Suprapubic skin (tissue), 4 donors: Measurements from ENCODE around the gene NOC3L. TPM values are rescaled to one million over a fixed set of nuclear protein-coding genes. Genes with fewer than 3 reads are reported as not detected.

Experiments used
- DNase-seq, 2 donors: peaks; one replicate each; pipeline ENCODE4 v3.0.0-alpha.2; 2019; ENCODE audit warnings: low spot score in 2 of 2
- H3K27ac ChIP-seq: fragments of 200-600 bp; sonication (generic); one replicate; pipeline ENCODE4 v1.5.1; 2019
- H3K27me3 ChIP-seq: fragments of 200-600 bp; sonication (generic); one replicate; pipeline ENCODE4 v1.5.1; 2019
- H3K36me3 ChIP-seq: fragments of 200-600 bp; sonication (generic); one replicate; pipeline ENCODE4 v1.5.1; 2019
- H3K4me1 ChIP-seq: fragments of 200-600 bp; sonication (generic); one replicate; pipeline ENCODE4 v1.5.1; 2019
- H3K4me3 ChIP-seq: fragments of 200-600 bp; sonication (generic); one replicate; pipeline ENCODE4 v1.5.1; 2019; ENCODE audit warnings: mild to moderate bottlenecking
- H3K9me3 ChIP-seq: fragments of 200-600 bp; sonication (generic); one replicate; pipeline ENCODE4 v1.5.1; 2019
- CTCF ChIP-seq, 2 donors: fragments of 200-600 bp in 1 of 2; fragments of 450-650 bp in 1 of 2; sonication (generic) in 1 of 2; IDR thresholded peaks; one replicate each; pipeline ENCODE4 v1.5.1; 2016 to 2019; ENCODE audit warnings: antibody characterized with exemption in 2 of 2, mild to moderate bottlenecking in 1 of 2, moderate library complexity in 1 of 2
- EP300 ChIP-seq: sonication (generic); formaldehyde crosslinking; IDR thresholded peaks from one replicate; pipeline ENCODE4 v1.6.1; 2017; ENCODE audit warnings: antibody characterized with exemption
- POLR2A ChIP-seq, 2 donors: fragments of 450-650 bp; IDR thresholded peaks; one replicate each; pipeline ENCODE4 v1.6.1; 2017; ENCODE audit warnings: antibody characterized with exemption in 2 of 2, mild to moderate bottlenecking in 2 of 2, moderate library complexity in 2 of 2
- POLR2AphosphoS5 ChIP-seq, 3 donors: sonication (generic); formaldehyde crosslinking; IDR thresholded peaks; one replicate each; pipeline ENCODE4 v1.6.1; 2017; ENCODE audit warnings: antibody characterized with exemption in 3 of 3
- WGBS: methylation state at CpG from one replicate; pipeline ENCODE4 v1.1.5; 2018; 5-methylcytosine and 5-hydroxymethylcytosine counted together
- total RNA-seq, 4 donors: library from RNA; depleted of rRNA; stranded (reverse); fragments of >200 nt; gene quantifications; one replicate each; pipeline ENCODE4 v1.1.0, GENCODE V29; 2016

NOC3L gene, protein sequence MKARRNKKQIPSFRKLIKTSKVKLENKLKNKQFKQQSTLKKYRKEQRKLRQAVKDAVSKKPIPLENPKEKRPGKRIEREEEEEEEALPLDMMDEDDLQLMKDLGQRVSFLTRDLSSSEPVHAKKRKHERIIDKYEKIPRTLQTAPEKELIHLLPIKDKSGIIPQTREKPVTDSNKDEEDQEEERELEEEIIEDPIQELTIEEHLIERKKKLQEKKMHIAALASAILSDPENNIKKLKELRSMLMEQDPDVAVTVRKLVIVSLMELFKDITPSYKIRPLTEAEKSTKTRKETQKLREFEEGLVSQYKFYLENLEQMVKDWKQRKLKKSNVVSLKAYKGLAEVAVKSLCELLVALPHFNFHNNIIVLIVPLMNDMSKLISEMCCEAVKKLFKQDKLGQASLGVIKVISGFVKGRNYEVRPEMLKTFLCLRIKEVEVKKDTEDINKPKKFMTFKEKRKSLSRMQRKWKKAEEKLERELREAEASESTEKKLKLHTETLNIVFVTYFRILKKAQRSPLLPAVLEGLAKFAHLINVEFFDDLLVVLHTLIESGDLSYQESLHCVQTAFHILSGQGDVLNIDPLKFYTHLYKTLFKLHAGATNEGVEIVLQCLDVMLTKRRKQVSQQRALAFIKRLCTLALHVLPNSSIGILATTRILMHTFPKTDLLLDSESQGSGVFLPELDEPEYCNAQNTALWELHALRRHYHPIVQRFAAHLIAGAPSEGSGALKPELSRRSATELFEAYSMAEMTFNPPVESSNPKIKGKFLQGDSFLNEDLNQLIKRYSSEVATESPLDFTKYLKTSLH
- total RNA-seq = 10 to 100 TPM; 10.0 to 25.3 (median 12.8) TPM

- Histone ChIP-seq H3K4me1 (peaks cover 22% of the 10 kb centered on the region), H3K36me3 (peaks cover 14% of the 10 kb centered on the region), H3K27me3 (no peaks in the 10 kb centered on the region), H3K27ac (peak within 1 kb of the TSS; percentile 71), H3K9me3 (no peaks in the 10 kb centered on the region), H3K4me3 (peak within 1 kb of the TSS; percentile 78)
- DNase-seq = peak; percentile 96 to 97
- TF ChIP-seq CTCF (IDR thresholded peaks at IDR 0.05) = peak; percentile 17 to 88
- TF ChIP-seq EP300 = no peak
- no peak for TF ChIP-seq POLR2A (IDR thresholded peaks at IDR 0.05)
- TF ChIP-seq POLR2AphosphoS5 (IDR thresholded peaks at IDR 0.05) = peak in 2 of 3 donors; percentile 45 to 91
- WGBS = 2% methylated on average over 51 of the region's 55 CpGs
Observed at GRCh38 chr10:94362360-94363250, at the start of gene NOC3L. NOC3L (minus strand) TSS chr10:94362939; CDS start chr10:94362838, 101 bp downstream.

DNA sequence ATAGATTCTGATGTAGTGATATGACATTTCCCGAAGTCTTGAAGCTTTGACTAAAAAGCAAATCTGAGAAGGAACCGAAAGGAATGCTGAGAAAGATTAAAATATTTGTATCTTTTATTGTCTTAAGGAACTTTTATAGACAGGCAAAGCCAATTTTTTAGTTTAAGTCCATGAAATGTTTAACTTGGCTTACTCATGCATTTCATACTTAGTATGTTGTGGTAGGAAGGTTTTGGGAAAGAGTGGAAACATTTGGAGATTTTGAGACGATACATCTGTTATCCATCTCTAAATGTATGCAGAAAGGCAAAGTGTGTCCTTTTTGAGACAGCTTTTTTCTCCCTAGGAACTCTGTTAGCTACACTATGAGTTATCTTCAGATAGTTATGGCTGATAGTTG lies 49.7 kb upstream of the NOC3L start:
- H3K27me3 ChIP-seq = no peaks in the 10 kb centered on the region
- no peak overlapping the region for H3K27ac ChIP-seq
- DNase-seq = no peak
- no peak overlapping the region for H3K4me3 ChIP-seq
- TF ChIP-seq POLR2AphosphoS5 (IDR thresholded peaks at IDR 0.05) = no peak
- H3K4me1 ChIP-seq = peaks cover 7% of the 10 kb centered on the region
- H3K9me3 ChIP-seq = no peaks in the 10 kb centered on the region
- no peaks in the 10 kb centered on the region for H3K36me3 ChIP-seq
- 76% methylated on average over 3 of the region's 3 CpGs for WGBS

DNA sequence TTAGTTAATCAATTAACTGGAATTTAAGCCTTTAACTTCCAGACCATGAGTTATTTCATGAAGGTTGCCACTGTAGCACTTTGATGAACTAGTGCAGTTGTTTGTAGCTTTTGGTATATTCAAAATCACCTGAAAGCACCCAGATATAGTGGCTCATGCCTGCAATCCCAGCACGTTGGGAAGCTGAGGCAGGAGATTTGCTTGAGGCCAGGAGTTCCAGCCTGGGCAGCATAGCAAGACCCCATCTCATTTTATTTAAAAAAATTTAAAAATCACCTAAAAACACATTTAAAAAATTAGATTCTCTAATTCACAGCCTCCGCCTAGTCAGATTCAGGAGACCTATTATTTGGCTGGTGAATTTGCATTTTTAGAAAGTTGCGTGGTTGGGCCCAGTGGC lies 48.6 kb upstream of the NOC3L start:
- Histone ChIP-seq H3K4me3 (no peak overlapping the region), H3K27me3 (no peaks in the 10 kb centered on the region), H3K4me1 (peaks cover 9% of the 10 kb centered on the region), H3K27ac (no peak overlapping the region), H3K36me3 (no peaks in the 10 kb centered on the region), H3K9me3 (no peaks in the 10 kb centered on the region)
- WGBS = 100% methylated on average over 3 of the region's 3 CpGs
- no peak for DNase-seq
- no peak for TF ChIP-seq POLR2AphosphoS5 (IDR thresholded peaks at IDR 0.05)
- no peak for TF ChIP-seq EP300
- no peak for TF ChIP-seq CTCF (IDR thresholded peaks at IDR 0.05)
- TF ChIP-seq POLR2A (IDR thresholded peaks at IDR 0.05) = no peak

GRCh38 chr10:94409021-94409657 lies 46.4 kb upstream of the NOC3L start:
- Histone ChIP-seq H3K36me3 (no peaks in the 10 kb centered on the region), H3K4me1 (peaks cover 25% of the 10 kb centered on the region), H3K27me3 (no peaks in the 10 kb centered on the region), H3K4me3 (no peak overlapping the region), H3K27ac (no peak overlapping the region), H3K9me3 (no peaks in the 10 kb centered on the region)
- TF ChIP-seq EP300 (no peak), POLR2AphosphoS5 (IDR thresholded peaks at IDR 0.05) (no peak), CTCF (IDR thresholded peaks at IDR 0.05) (no peak), POLR2A (IDR thresholded peaks at IDR 0.05) (no peak)
- WGBS = 61% methylated on average over 7 of the region's 7 CpGs
- DNase-seq = no peak

GRCh38 chr10:94407668-94408067 lies 44.9 kb upstream of the NOC3L start:
- WGBS = 84% methylated on average over 3 of the region's 3 CpGs
- H3K9me3 ChIP-seq = no peaks in the 10 kb centered on the region
- no peak for DNase-seq
- no peaks in the 10 kb centered on the region for H3K27me3 ChIP-seq
- no peaks in the 10 kb centered on the region for H3K36me3 ChIP-seq
- H3K27ac ChIP-seq = no peak overlapping the region
- TF ChIP-seq EP300 (no peak), POLR2A (IDR thresholded peaks at IDR 0.05) (no peak), CTCF (IDR thresholded peaks at IDR 0.05) (no peak), POLR2AphosphoS5 (IDR thresholded peaks at IDR 0.05) (no peak)
- H3K4me1 ChIP-seq = peaks cover 24% of the 10 kb centered on the region
- H3K4me3 ChIP-seq = no peak overlapping the region
